HCT116 (cell line): ENCODE data around the gene KRT39. TPM values are rescaled to one million over a fixed set of nuclear protein-coding genes. Genes with fewer than 3 reads are reported as not detected.

ENCODE experiments used
- ATAC-seq: fragments of 200-7000 bp; cut with Tn5 transposase; 2 replicates; pipeline ENCODE4 v1.9.1; 2020; ENCODE audit warnings: mild to moderate bottlenecking, moderate library complexity
- BruUV-seq: library from RNA; stranded (reverse); fragments of 400-500 nt; replicated peaks from 2 replicates; lab custom pipeline; 2021; lab: Mats Ljungman, UMichigan
- CTCF ChIA-PET: fragments of 300-600 bp; sonication (Branson Sonifier 250); formaldehyde crosslinking; loops from one replicate; lab custom pipeline; 2021; ENCODE audit warnings: antibody characterized with exemption; lab: Charles Lee
- POLR2A ChIA-PET: fragments of 300-600, 350-600 bp; sonication (Branson Sonifier 250); formaldehyde crosslinking; loops from one replicate; lab custom pipeline; 2021; ENCODE audit warnings: antibody characterized with exemption; lab: Charles Lee
- RAD21 ChIA-PET, 2 experiments: fragments of 300-600 bp; sonication (Branson Sonifier 250); formaldehyde crosslinking; loops; one replicate each; lab custom pipeline; 2023; ENCODE audit warnings: low total read pairs in 2 of 2; ENCODE audit not compliant: uncharacterized antibody in 2 of 2, unreplicated experiment in 2 of 2, low non-redundant PET in 1 of 2; lab: Charles Lee
- DNase-seq: peaks from one replicate; pipeline ENCODE4 v3.0.0-alpha.2; 2010; ENCODE audit warnings: low read depth, low spot score
- H2AFZ ChIP-seq: fragments of 200-600 bp; shearing (Covaris generic), sonication (generic); 2 replicates; pipeline ENCODE4 v1.6.1; 2017; ENCODE audit warnings: low read depth, mixed run types, mixed read lengths, antibody characterized with exemption, low read length; ENCODE audit not compliant: poor library complexity, severe bottlenecking
- H3K27ac ChIP-seq: 2 replicates; pipeline ENCODE4 v1.5.1; 2012; ENCODE audit warnings: low read depth, low read length
- H3K27me3 ChIP-seq: fragments of 200-600 bp; sonication (generic); 2 replicates; pipeline ENCODE4 v1.6.1; 2016; ENCODE audit warnings: mixed run types, low read length, mixed read lengths; ENCODE audit not compliant: insufficient read depth
- H3K36me3 ChIP-seq, 2 experiments: fragments of 200-500 bp in 1 of 2; fragments of 200-600 bp in 1 of 2; sonication (Bioruptor generic) in 1 of 2; sonication (generic) in 1 of 2; 2 replicates each; pipeline versions ENCODE4 v1.5.1 to v1.6.1; 2014 to 2016; ENCODE audit warnings: low read length in 2 of 2, inconsistent platforms in 1 of 2, mixed read lengths in 1 of 2, mixed run types in 1 of 2; ENCODE audit not compliant: insufficient read depth in 2 of 2, control insufficient read depth in 1 of 2
- H3K4me1 ChIP-seq, 2 experiments: fragments of 200-600 bp in 1 of 2; sonication (generic) in 1 of 2; 2 replicates each; pipeline versions ENCODE4 v1.5.1 to v1.6.1; 2012 to 2017; ENCODE audit warnings: low read length in 2 of 2, inconsistent platforms in 1 of 2, mild to moderate bottlenecking in 1 of 2, mixed read lengths in 1 of 2, mixed run types in 1 of 2, moderate library complexity in 1 of 2; ENCODE audit not compliant: insufficient read depth in 2 of 2, control insufficient read depth in 1 of 2
- H3K4me2 ChIP-seq: fragments of 200-600 bp; sonication (generic); 2 replicates; pipeline ENCODE4 v1.6.1; 2017; ENCODE audit warnings: mixed run types, low read length, mixed read lengths
- H3K4me3 ChIP-seq, 2 experiments: fragments of 200-600 bp in 1 of 2; sonication (generic) in 1 of 2; replicated peaks in 1 of 2; 2 replicates each; pipeline ENCODE4 v1.5.1; 2011 to 2016; ENCODE audit warnings: low read length in 2 of 2, control low read depth in 1 of 2, low read depth in 1 of 2, mild to moderate bottlenecking in 1 of 2, mixed read lengths in 1 of 2, mixed run types in 1 of 2
- H3K79me2 ChIP-seq: fragments of 200-600 bp; sonication (generic); 2 replicates; pipeline ENCODE4 v1.6.1; 2017; ENCODE audit warnings: mild to moderate bottlenecking, mixed run types, low read length, moderate library complexity, mixed read lengths; ENCODE audit not compliant: insufficient read depth
- H3K9ac ChIP-seq: fragments of 200-600 bp; sonication (generic); 2 replicates; pipeline ENCODE4 v1.6.1; 2016; ENCODE audit warnings: low read length, mixed read lengths
- H3K9me2 ChIP-seq: fragments of 200-600 bp; sonication (generic), shearing (Covaris generic); 2 replicates; pipeline ENCODE4 v1.6.1; 2017; ENCODE audit warnings: mixed run types, mild to moderate bottlenecking, moderate library complexity; ENCODE audit not compliant: insufficient read depth
- H3K9me3 ChIP-seq, 2 experiments: fragments of 200-500 bp in 1 of 2; fragments of 200-600 bp in 1 of 2; sonication (Bioruptor generic) in 1 of 2; sonication (generic) in 1 of 2; 2 replicates each; pipeline ENCODE4 v1.6.1; 2014 to 2017; ENCODE audit warnings: low read length in 2 of 2, mixed read lengths in 2 of 2, inconsistent platforms in 1 of 2, low read depth in 1 of 2, mild to moderate bottlenecking in 1 of 2, mixed run types in 1 of 2, moderate library complexity in 1 of 2; ENCODE audit not compliant: control insufficient read depth in 1 of 2, insufficient read depth in 1 of 2
- H4K20me1 ChIP-seq: fragments of 200-600 bp; sonication (generic), shearing (Covaris generic); 2 replicates; pipeline ENCODE4 v1.6.1; 2017; ENCODE audit warnings: mixed run types, mild to moderate bottlenecking, moderate library complexity; ENCODE audit not compliant: insufficient read depth
- CEBPB ChIP-seq: IDR thresholded peaks from 2 replicates; pipeline ENCODE4 v1.6.1; 2012; ENCODE audit warnings: low read depth
- ZNF274 ChIP-seq: fragments of 200-500 bp; sonication (Bioruptor generic); IDR thresholded peaks from 2 replicates; pipeline ENCODE4 v1.6.1; 2014; ENCODE audit warnings: mild to moderate bottlenecking, low read depth, low read length, inconsistent platforms
- intact Hi-C: fragments of 100-400 bp; cut with micrococcal nuclease; formaldehyde crosslinking; loops from 2 replicates; pipeline ENCODE4 v1.10.0; 2022
- total RNA-seq: library from RNA; stranded (reverse); gene quantifications from one replicate; pipeline ENCODE4 v1.2.1, GENCODE V29; 2021; ENCODE audit not compliant: unreplicated experiment
- TF ChIP-seq, protein P1 (sequence below): IDR thresholded peaks from 2 replicates; pipeline ENCODE4 v1.6.1; 2012; ENCODE audit warnings: low read depth
- TF ChIP-seq, protein P2 (sequence below), 3 experiments: fragments of 200-600 bp in 1 of 3; sonication (generic) in 1 of 3; IDR thresholded peaks in 2 of 3; conservative IDR thresholded peaks in 1 of 3; 2 replicates each; pipeline ENCODE4 v1.5.1; 2012 to 2017; ENCODE audit warnings: low read depth in 2 of 3, low read length in 2 of 3, antibody characterized with exemption in 1 of 3, borderline replicate concordance in 1 of 3, control low read depth in 1 of 3, mild to moderate bottlenecking in 1 of 3, mixed read lengths in 1 of 3, mixed run types in 1 of 3, moderate library complexity in 1 of 3; ENCODE audit not compliant: insufficient read depth in 1 of 3

KRT39 gene
- total RNA-seq, 1 experiment from 2014 or later = not detected

DNA sequence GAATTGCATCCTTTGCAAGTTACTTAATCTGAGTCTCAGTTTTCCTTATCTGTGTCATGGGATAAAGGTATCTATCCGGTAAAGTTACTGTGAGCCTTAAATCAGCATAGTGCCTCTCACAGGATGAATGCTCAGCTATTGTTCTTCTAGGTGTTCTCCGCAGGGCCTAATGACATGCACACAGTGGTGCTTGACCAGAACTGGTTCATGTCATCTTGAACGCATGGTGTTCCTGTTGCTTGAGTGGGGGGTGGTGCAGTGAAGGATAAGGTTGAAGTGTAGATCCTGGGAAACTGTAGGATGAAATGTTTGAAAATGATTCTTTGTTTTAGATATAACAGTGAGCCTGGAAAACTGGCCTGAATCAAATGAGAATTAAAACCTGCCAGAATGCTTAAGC lies 13.4 kb upstream of the KRT39 start:
- Histone ChIP-seq H3K4me1 (peaks cover 4% of the 10 kb centered on the region in 2 experiments; a peak in 3 of 4 replicates), H2AFZ (no peak overlapping the region), H3K9ac (no peak overlapping the region), H4K20me1 (no peaks in the 10 kb centered on the region), H3K9me3 (no peaks in the 10 kb centered on the region), H3K36me3 (no peaks in the 10 kb centered on the region), H3K27ac (no peak overlapping the region), H3K4me2 (no peak overlapping the region), H3K4me3 (no peak overlapping the region), H3K27me3 (no peaks in the 10 kb centered on the region), H3K79me2 (no peaks in the 10 kb centered on the region), H3K9me2 (no peaks in the 10 kb centered on the region)
- intact Hi-C loops = no loop called here
- POLR2A ChIA-PET = no interaction called here
- BruUV-seq = no TSS peak
- TF ChIP-seq, protein P1, sequence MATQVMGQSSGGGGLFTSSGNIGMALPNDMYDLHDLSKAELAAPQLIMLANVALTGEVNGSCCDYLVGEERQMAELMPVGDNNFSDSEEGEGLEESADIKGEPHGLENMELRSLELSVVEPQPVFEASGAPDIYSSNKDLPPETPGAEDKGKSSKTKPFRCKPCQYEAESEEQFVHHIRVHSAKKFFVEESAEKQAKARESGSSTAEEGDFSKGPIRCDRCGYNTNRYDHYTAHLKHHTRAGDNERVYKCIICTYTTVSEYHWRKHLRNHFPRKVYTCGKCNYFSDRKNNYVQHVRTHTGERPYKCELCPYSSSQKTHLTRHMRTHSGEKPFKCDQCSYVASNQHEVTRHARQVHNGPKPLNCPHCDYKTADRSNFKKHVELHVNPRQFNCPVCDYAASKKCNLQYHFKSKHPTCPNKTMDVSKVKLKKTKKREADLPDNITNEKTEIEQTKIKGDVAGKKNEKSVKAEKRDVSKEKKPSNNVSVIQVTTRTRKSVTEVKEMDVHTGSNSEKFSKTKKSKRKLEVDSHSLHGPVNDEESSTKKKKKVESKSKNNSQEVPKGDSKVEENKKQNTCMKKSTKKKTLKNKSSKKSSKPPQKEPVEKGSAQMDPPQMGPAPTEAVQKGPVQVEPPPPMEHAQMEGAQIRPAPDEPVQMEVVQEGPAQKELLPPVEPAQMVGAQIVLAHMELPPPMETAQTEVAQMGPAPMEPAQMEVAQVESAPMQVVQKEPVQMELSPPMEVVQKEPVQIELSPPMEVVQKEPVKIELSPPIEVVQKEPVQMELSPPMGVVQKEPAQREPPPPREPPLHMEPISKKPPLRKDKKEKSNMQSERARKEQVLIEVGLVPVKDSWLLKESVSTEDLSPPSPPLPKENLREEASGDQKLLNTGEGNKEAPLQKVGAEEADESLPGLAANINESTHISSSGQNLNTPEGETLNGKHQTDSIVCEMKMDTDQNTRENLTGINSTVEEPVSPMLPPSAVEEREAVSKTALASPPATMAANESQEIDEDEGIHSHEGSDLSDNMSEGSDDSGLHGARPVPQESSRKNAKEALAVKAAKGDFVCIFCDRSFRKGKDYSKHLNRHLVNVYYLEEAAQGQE = no peak
- TF ChIP-seq, protein P2, sequence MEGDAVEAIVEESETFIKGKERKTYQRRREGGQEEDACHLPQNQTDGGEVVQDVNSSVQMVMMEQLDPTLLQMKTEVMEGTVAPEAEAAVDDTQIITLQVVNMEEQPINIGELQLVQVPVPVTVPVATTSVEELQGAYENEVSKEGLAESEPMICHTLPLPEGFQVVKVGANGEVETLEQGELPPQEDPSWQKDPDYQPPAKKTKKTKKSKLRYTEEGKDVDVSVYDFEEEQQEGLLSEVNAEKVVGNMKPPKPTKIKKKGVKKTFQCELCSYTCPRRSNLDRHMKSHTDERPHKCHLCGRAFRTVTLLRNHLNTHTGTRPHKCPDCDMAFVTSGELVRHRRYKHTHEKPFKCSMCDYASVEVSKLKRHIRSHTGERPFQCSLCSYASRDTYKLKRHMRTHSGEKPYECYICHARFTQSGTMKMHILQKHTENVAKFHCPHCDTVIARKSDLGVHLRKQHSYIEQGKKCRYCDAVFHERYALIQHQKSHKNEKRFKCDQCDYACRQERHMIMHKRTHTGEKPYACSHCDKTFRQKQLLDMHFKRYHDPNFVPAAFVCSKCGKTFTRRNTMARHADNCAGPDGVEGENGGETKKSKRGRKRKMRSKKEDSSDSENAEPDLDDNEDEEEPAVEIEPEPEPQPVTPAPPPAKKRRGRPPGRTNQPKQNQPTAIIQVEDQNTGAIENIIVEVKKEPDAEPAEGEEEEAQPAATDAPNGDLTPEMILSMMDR (IDR thresholded peaks at IDR 0.05 in 2 of 3, conservative IDR thresholded peaks at IDR 0.05 in 1 of 3; ENCODE audit: borderline replicate concordance in 1 of 3, insufficient read depth in 1 of 3, low read depth in 2 of 3, low read length in 2 of 3) = no peak
- TF ChIP-seq CEBPB = no peak
- TF ChIP-seq ZNF274 = no peak
- no peak for DNase-seq
- CTCF ChIA-PET = no interaction called here
- no peak for ATAC-seq
- RAD21 ChIA-PET = no interaction called here
